Measurements from ENCODE around the gene LIN28B.
"Not testable (repeated sequence)": the region's sequence is repeated elsewhere in the genome, so short reads cannot be mapped to it uniquely, and the experiment has no call there.

Gene LIN28B

GRCh38 chr6:104957301-104958177 is 632 bp downstream of the LIN28B start:
- DNase-seq = no peak

GRCh38 chr6:104958178-104959025 is 1.5 kb downstream of the LIN28B start:
- DNase-seq = no peak

GRCh38 chr6:104959026-104959858 is 2.3 kb downstream of the LIN28B start:
- no peak for DNase-seq

GRCh38 chr6:104969108-104969507 is 12.2 kb downstream of the LIN28B start:
- no peak for DNase-seq

- DNase-seq = no peak
Measured at GRCh38 chr6:104969785-104970581, 13.1 kb downstream of the LIN28B start.

- no peak for DNase-seq
Measured at GRCh38 chr6:104973404-104973803, 16.5 kb downstream of the LIN28B start.

- DNase-seq = no peak
Measured at GRCh38 chr6:104983296-104983695, 26.4 kb downstream of the LIN28B start.

- no peak for DNase-seq
Measured at GRCh38 chr6:104983776-104984175, 26.9 kb downstream of the LIN28B start.

- DNase-seq = no peak
Measured at GRCh38 chr6:104984831-104985230, 27.9 kb downstream of the LIN28B start.

GRCh38 chr6:104985875-104986274 is 29.0 kb downstream of the LIN28B start:
- not testable (repeated sequence) for DNase-seq

GRCh38 chr6:104986625-104987024 is 29.7 kb downstream of the LIN28B start:
- DNase-seq = no peak

GRCh38 chr6:104987218-104987617 is 30.3 kb downstream of the LIN28B start:
- DNase-seq = no peak

GRCh38 chr6:104990085-104990484 is 33.2 kb downstream of the LIN28B start:
- no peak for DNase-seq

- not testable (repeated sequence) for DNase-seq
Measured at GRCh38 chr6:104991062-104991461, 34.2 kb downstream of the LIN28B start.

GRCh38 chr6:104993576-104993975 is 36.7 kb downstream of the LIN28B start:
- not testable (repeated sequence) for DNase-seq

- DNase-seq = no peak
Measured at GRCh38 chr6:104995989-104996617, 39.2 kb downstream of the LIN28B start.

- no peak for DNase-seq
Measured at GRCh38 chr6:105001063-105001462, 44.2 kb downstream of the LIN28B start.

GRCh38 chr6:105001906-105002305 is 45.0 kb downstream of the LIN28B start:
- DNase-seq = no peak

GRCh38 chr6:105005451-105005850 is 48.5 kb downstream of the LIN28B start:
- DNase-seq = no peak

GRCh38 chr6:105013459-105013858 is 56.6 kb downstream of the LIN28B start:
- DNase-seq = not testable (repeated sequence)

- no peak for DNase-seq
Measured at GRCh38 chr6:105014448-105014847, 57.5 kb downstream of the LIN28B start.

GRCh38 chr6:105014954-105015353 is 58.0 kb downstream of the LIN28B start:
- no peak for DNase-seq

Measured in NCI-H1048 (cell line).